22Rv1 (cell line): ENCODE results near the gene RABGAP1L.
"Not testable (repeated sequence)": the region's sequence is repeated elsewhere in the genome, so short reads cannot be mapped to it uniquely, and the experiment has no call there.

Experiments used
- H3K27ac ChIP-seq: fragments of 450-650 bp; 2 replicates; pipeline ENCODE4 v1.5.1; 2017
- CTCF ChIP-seq: fragments of 450-650 bp; IDR thresholded peaks from 2 replicates; pipeline ENCODE4 v1.5.1; 2017; ENCODE audit warnings: mild to moderate bottlenecking
- ZFX ChIP-seq: fragments of 450-650 bp; IDR thresholded peaks from 2 replicates; pipeline ENCODE4 v1.6.1; 2017; ENCODE audit warnings: antibody characterized with exemption, borderline replicate concordance

RABGAP1L gene

GRCh38 chr1:174884038-174884437 is 724.7 kb downstream of the RABGAP1L start:
- no peak overlapping the region for H3K27ac ChIP-seq
- TF ChIP-seq CTCF (no peak), ZFX (no peak)

DNA sequence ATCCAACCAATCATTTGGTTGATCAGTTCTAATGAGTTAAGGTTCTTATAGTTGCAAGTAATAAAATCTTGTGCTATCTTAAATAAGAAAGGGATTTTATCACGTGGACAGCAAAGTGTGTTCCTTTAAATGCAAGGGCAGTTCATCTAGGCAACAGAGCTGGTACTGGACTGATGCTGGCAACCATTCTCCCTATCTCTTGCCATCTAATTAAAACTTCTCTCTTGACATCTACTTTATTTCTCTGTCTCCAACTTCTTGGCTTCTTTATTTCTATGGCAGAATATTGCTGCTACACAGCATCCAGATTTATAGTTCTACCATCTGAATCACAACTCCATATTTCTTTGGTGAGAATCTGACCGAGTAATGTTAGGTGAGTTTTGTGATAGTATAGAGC is 725.2 kb downstream of the RABGAP1L start:
- no peak for TF ChIP-seq ZFX
- TF ChIP-seq CTCF: no peak
- H3K27ac ChIP-seq: no peak overlapping the region

GRCh38 chr1:174890024-174890423 is 730.7 kb downstream of the RABGAP1L start:
- no peak for TF ChIP-seq ZFX
- TF ChIP-seq CTCF: no peak
- H3K27ac ChIP-seq: no peak overlapping the region

DNA sequence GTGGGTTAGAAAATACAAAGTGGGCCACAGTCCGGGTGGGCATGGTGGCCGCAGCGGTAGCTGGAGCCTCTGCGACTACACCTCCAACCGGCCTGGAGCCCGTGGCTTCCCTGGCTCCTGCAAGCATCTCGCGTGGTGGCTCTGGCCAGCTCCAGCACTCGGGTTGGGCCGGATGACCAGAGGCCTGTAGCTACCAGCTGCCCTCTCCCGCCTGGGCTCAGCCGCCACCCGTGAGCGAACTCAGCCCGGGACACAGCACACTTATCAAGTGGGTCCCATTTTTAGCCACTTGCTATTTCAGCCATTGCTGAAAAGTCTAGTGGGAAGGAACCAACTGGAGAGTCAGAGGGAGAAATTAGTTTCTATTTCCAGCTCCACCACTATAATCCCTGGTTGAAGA is 732.7 kb downstream of the RABGAP1L start:
- no peak overlapping the region for H3K27ac ChIP-seq
- TF ChIP-seq ZFX (no peak), CTCF (no peak)

GRCh38 chr1:174894117-174894762 is 734.9 kb downstream of the RABGAP1L start:
- TF ChIP-seq ZFX (no peak), CTCF (no peak)
- no peak overlapping the region for H3K27ac ChIP-seq

DNA sequence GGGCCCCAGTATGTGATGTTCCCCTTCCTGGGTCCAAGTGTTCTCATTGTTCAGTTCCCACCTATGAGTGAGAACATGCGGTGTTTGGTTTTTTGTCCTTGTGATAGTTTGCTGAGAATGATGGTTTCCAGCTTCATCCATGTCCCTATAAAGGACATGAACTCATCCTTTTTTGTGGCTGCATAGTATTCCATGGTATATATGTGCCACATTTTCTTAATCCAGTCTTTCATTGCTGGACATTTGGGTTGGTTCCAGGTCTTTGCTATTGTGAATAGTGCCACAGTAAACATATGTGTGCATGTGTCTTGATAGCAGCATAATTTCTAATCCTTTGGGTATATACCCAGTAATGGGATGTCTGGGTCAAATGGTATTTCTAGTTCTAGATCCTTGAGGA is 736.3 kb downstream of the RABGAP1L start:
- not testable (repeated sequence) for H3K27ac ChIP-seq

DNA sequence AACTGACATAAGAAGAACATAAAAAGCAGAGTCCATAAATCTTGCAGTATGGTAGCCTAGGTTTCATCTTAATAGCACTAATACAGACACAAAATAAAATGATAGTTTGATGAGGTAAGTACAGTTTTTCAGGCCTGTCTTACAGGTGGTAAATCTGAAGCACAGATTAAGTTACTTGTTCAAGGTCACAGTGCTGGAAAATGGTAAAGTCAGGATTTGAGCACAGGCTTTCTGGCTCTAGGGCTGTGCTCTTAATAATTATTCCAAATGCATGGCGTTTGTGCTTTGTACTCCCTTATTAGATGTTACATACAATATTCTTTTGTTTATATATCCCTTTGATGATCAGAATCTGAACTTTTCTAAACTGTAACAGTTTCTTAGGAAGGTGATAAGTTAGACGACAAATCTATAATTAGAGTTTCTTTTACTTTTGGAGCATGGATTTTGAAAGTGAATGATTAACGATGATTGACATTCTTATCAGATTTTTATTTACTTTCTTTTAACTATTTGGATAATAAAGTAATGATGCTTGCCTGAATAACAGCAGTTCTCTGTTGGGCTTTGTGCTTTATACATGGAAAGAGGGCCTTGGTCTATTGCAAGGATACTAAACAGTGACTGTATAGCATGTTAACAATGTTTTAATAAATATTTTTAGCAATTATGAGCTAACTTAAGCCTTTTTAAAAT is 738.9 kb downstream of the RABGAP1L start:
- no peak for TF ChIP-seq ZFX
- no peak for TF ChIP-seq CTCF
- H3K27ac ChIP-seq: no peak overlapping the region
